ENCODE data around the gene CCDC157.

Gene CCDC157

GRCh38 chr22:30393322-30393680 is 36.5 kb downstream of the CCDC157 start:
- TF ChIP-seq ZFX (IDR thresholded peaks at IDR 0.05; ENCODE audit: borderline replicate concordance) (no peak), CTCF (IDR thresholded peaks at IDR 0.05) (no peak)
- H3K27ac ChIP-seq: no peak overlapping the region

GRCh38 chr22:30393885-30394284 is 37.1 kb downstream of the CCDC157 start:
- H3K27ac ChIP-seq: no peak overlapping the region
- TF ChIP-seq ZFX (IDR thresholded peaks at IDR 0.05; ENCODE audit: borderline replicate concordance) (no peak), CTCF (IDR thresholded peaks at IDR 0.05) (no peak)

GRCh38 chr22:30396871-30397655 is 40.3 kb downstream of the CCDC157 start, which contains the start of gene SEC14L2:
Gene SEC14L2 (plus strand): TSS chr22:30397018. CDS start chr22:30397117, 99 bp downstream.
- H3K27ac ChIP-seq: peak within 1 kb of the TSS; percentile 46; the same call in 1 of the 2 replicates
- TF ChIP-seq ZFX (IDR thresholded peaks at IDR 0.05; ENCODE audit: borderline replicate concordance): no peak
- no peak for TF ChIP-seq CTCF (IDR thresholded peaks at IDR 0.05)

DNA sequence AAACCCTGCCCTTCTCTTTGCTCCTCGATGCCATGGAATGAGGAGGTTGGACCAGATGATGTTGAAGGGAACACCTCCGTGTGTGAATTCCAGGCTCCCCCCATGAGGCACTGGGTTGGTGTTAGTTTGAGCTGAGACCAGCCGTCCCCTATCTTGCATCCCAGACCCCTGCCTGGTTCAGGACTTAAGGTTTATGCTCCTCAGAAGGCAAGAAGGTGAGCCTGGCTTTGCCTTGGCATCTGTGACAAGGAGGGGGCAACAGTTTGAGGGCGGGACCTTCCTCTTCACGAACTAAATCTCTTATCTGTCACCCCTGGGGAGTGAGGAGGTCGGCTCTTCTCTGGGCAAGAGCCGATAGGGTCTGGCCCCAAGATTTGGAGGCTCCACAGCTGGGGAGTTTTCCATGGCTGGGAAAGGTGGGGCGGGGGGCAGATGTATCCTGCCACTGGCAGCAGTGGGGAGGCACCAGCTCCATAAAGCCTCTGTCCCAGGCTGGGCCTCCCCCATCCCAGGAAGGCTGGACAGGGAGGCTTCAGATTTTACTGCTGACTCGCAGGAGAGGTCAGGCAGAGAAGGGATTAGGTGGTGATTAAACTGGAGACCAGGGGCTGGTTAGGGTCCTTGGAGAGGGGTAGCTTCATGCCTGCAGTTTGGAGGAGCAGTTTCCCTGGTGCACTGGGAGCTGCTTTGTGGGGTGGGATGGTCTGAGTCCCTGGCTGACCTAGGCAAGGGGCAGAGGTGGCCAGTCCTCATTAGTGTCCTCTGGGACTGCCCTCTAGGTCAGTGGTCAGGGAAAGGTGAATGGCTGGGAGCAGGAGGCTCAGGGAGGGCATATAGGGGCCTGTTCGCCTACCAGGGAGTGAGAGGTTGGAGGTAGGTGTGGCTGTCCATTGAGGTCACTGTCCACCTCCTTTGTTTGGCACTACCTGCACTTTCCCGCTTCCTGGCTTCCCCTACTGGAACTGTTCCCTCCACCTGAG is 41.1 kb downstream of the CCDC157 start:
- H3K27ac ChIP-seq: no peak overlapping the region
- TF ChIP-seq ZFX (IDR thresholded peaks at IDR 0.05; ENCODE audit: borderline replicate concordance): no peak
- TF ChIP-seq CTCF (IDR thresholded peaks at IDR 0.05): no peak

- H3K27ac ChIP-seq: no peak overlapping the region
Measured at GRCh38 chr22:30398685-30399680, 42.2 kb downstream of the CCDC157 start.

More at GRCh38 chr22:30398685-30399680, 42.2 kb downstream of the CCDC157 start:
- no peak for TF ChIP-seq ZFX (IDR thresholded peaks at IDR 0.05; ENCODE audit: borderline replicate concordance)
- no peak for TF ChIP-seq CTCF (IDR thresholded peaks at IDR 0.05)
